Glutamatergic neuron (in vitro differentiated cells): Measurements from ENCODE around the gene SV2B. TPM values are rescaled to one million over a fixed set of nuclear protein-coding genes. Genes with fewer than 3 reads are reported as not detected.

Experiments
- DNase-seq: peaks from one replicate; pipeline ENCODE4 v3.0.0; 2022
- H3K27ac Mint-ChIP-seq: one replicate; pipeline ENCODE4 v1.8.0; 2020; ENCODE audit warnings: mild to moderate bottlenecking, mixed read lengths, inconsistent platforms; ENCODE audit not compliant: unreplicated experiment
- H3K27me3 Mint-ChIP-seq: one replicate; pipeline ENCODE4 v1.8.0; 2020; ENCODE audit warnings: mild to moderate bottlenecking, moderate library complexity, mixed read lengths, inconsistent platforms; ENCODE audit not compliant: unreplicated experiment
- H3K36me3 Mint-ChIP-seq: one replicate; pipeline ENCODE4 v1.8.0; 2020; ENCODE audit warnings: mild to moderate bottlenecking, mixed read lengths, inconsistent platforms; ENCODE audit not compliant: unreplicated experiment
- H3K4me1 Mint-ChIP-seq: one replicate; pipeline ENCODE4 v1.8.0; 2020; ENCODE audit warnings: mild to moderate bottlenecking, low read depth, mixed read lengths, inconsistent platforms; ENCODE audit not compliant: unreplicated experiment
- H3K4me3 Mint-ChIP-seq: one replicate; pipeline ENCODE4 v1.8.0; 2020; ENCODE audit warnings: mild to moderate bottlenecking, mixed read lengths, inconsistent platforms; ENCODE audit not compliant: unreplicated experiment
- H3K9me3 Mint-ChIP-seq: one replicate; pipeline ENCODE4 v1.8.0; 2020; ENCODE audit warnings: mild to moderate bottlenecking, moderate library complexity, mixed read lengths, inconsistent platforms; ENCODE audit not compliant: unreplicated experiment
- total RNA-seq: library from RNA; stranded (reverse); fragmentation: NEBNext Ultra II Directional; extraction: Animal tissue kit (Norgen Biotek cat#: 25700); gene quantifications from one replicate; pipeline ENCODE4 v1.2.1, GENCODE V29; 2021; ENCODE audit not compliant: unreplicated experiment
- TF ChIP-seq, protein P1 (sequence below): fragments of 200-600 bp; sonication (generic); IDR thresholded peaks from one replicate; pipeline ENCODE4 v1.5.0; 2021; ENCODE audit not compliant: partially characterized antibody, unreplicated experiment

SV2B gene
- total RNA-seq, 1 donor from 2014 or later: 7.1 TPM

DNA sequence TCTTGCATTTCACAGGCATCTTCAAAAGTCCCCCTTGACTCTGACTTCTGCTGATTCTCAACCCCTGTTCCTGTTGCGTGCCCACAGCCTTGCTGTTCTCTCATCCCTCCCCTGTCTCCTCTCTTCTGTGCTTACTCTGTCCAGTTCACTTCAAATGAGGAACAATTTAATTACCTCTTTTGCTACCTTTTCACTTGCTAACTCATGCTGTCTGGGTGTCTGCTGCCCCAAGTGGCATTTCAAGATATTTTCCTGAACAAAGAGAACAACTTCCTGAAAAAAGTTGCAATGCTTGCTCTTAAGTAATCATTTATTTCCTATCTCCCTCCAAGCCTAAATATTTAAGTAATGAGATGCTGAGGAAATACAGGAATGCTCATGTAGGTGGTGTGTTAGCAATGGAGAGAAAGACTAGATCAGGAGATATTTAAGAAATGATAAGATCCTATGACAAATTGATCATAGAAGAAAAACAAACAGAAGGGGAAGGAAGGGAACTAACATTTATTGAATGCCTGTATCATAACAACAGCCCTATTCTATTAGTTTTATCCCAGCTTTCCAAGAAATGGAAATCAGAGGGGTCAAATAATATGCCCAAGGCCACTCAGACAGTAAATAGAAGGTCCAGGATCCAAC, 42.2 kb downstream of the SV2B start:
- H3K4me3 Mint-ChIP-seq: no peak overlapping the region
- H3K36me3 Mint-ChIP-seq: no peaks in the 10 kb centered on the region
- H3K27me3 Mint-ChIP-seq: no peaks in the 10 kb centered on the region
- TF ChIP-seq, protein P1, sequence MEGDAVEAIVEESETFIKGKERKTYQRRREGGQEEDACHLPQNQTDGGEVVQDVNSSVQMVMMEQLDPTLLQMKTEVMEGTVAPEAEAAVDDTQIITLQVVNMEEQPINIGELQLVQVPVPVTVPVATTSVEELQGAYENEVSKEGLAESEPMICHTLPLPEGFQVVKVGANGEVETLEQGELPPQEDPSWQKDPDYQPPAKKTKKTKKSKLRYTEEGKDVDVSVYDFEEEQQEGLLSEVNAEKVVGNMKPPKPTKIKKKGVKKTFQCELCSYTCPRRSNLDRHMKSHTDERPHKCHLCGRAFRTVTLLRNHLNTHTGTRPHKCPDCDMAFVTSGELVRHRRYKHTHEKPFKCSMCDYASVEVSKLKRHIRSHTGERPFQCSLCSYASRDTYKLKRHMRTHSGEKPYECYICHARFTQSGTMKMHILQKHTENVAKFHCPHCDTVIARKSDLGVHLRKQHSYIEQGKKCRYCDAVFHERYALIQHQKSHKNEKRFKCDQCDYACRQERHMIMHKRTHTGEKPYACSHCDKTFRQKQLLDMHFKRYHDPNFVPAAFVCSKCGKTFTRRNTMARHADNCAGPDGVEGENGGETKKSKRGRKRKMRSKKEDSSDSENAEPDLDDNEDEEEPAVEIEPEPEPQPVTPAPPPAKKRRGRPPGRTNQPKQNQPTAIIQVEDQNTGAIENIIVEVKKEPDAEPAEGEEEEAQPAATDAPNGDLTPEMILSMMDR: peak; percentile 49
- H3K27ac Mint-ChIP-seq: no peak overlapping the region
- no peaks in the 10 kb centered on the region for H3K4me1 Mint-ChIP-seq
- H3K9me3 Mint-ChIP-seq: peaks cover 2% of the 10 kb centered on the region
- DNase-seq: no peak

DNA sequence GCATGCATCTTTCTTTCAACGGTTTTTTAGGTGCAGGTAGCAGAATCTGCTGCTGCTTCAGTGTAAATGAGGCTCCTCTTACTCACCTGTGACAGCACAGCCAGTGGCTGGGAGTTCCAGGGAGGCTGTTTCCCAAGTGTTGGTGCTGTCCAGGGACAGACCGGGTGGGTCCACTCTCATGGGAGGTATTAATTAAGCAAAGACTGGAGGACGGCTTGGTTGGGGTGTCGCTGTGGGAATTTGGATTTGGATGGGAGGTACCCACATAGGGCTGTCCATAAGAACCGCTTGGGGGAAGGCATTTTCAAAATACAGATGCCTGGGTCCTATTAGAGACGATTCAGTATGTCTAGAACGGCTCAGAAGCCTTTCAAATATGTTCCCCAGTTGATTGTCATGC, 42.9 kb downstream of the SV2B start:
- H3K4me3 Mint-ChIP-seq: no peak overlapping the region
- H3K27ac Mint-ChIP-seq: no peak overlapping the region
- TF ChIP-seq, protein P1: no peak
- H3K9me3 Mint-ChIP-seq: peaks cover 2% of the 10 kb centered on the region
- no peak for DNase-seq
- no peaks in the 10 kb centered on the region for H3K4me1 Mint-ChIP-seq
- no peaks in the 10 kb centered on the region for H3K36me3 Mint-ChIP-seq
- H3K27me3 Mint-ChIP-seq: no peaks in the 10 kb centered on the region

DNA sequence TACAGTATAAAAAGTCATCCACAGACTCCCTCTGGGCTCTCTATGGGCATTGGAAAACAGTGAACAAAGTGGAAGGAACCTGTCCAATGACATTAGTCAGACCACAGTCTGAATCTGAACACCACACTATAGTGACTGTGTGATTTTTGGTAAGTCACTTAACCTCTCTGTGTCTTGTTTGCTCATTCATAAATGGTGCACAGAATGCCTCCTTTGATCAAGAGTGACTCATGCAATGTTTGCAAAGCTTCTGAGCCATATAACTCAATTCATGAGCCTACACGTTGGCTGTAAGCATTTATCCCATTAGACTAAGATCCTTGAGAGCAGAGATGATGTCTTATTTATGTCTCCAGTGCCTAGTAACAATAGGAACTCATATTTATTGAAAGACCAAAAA, 46.7 kb downstream of the SV2B start:
- Mint-ChIP-seq H3K36me3 (no peaks in the 10 kb centered on the region), H3K4me1 (peaks cover 14% of the 10 kb centered on the region), H3K4me3 (no peak overlapping the region), H3K27ac (no peak overlapping the region), H3K9me3 (peaks cover 2% of the 10 kb centered on the region), H3K27me3 (peaks cover 2% of the 10 kb centered on the region)
- TF ChIP-seq, protein P1: no peak
- no peak for DNase-seq

DNA sequence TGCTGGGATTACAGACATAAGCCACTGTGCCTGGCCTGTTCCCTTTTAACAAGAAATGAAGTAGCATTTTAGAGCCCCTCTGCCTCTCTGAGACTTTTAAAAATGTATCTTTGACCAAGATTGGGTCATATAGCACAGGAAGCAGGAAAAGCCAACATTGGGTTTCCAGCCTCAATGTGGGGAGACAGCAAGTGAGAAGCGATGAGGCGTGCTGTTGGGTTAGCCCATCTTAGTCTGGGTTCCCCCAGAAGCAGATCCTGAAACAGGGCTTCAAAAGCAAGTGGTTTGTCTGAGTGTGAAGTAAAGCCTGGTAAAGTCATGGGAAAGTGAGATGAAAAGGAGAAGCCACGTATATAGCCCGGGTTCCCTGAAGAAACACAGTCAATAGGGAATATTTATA, 48.2 kb downstream of the SV2B start:
- Mint-ChIP-seq H3K27ac (no peak overlapping the region), H3K9me3 (peaks cover 2% of the 10 kb centered on the region), H3K27me3 (peaks cover 2% of the 10 kb centered on the region), H3K4me3 (no peak overlapping the region), H3K36me3 (no peaks in the 10 kb centered on the region), H3K4me1 (peaks cover 19% of the 10 kb centered on the region)
- DNase-seq: no peak
- TF ChIP-seq, protein P1: no peak

DNA sequence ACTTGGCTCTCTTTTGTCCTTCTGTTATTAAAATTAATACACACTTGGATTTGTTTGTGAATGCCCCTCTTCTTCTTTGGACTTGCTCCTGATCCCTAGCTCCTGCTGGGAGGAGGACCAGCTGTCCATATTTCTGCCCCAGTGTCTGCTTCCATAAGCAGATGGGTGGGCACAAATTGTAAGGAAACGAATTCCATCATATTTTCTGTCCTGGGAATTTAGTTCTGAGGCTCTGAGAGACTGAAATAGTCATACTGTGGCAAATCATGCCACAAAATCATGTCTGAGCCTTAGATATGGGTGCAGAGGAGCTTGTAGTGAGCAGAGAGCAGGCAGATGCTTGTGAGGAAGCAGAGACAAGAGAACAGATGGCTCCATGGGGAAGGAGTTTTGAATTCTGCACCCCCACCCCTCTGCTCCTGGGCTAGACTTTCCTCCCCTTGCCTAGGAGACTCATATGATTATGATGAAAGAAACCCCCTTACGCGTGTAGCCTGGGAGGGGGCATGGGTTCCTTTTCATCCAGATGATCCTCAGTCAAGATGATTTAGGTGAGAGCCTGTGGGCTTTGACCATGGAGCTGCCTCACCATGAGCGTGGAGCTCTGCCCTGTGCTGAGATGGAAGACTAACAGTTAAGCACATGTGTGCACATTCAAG, 50.6 kb downstream of the SV2B start:
- Mint-ChIP-seq H3K27ac (peak overlapping the region; percentile 75), H3K36me3 (no peaks in the 10 kb centered on the region), H3K27me3 (peaks cover 2% of the 10 kb centered on the region), H3K4me1 (peaks cover 19% of the 10 kb centered on the region), H3K9me3 (no peaks in the 10 kb centered on the region), H3K4me3 (peak overlapping the region; percentile 30)
- TF ChIP-seq, protein P1: no peak
- DNase-seq: no peak
